Keratinocyte (primary cell): Measurements from ENCODE around the gene ZCCHC13.

Experiments used
- EZH2 ChIP-seq: IDR thresholded peaks from one replicate; pipeline ENCODE4 v1.6.1; 2012; ENCODE audit warnings: inconsistent platforms, mild to moderate bottlenecking, low read length, moderate library complexity
- TF ChIP-seq, protein P1 (sequence below), 3 experiments: IDR thresholded peaks in 1 of 3; conservative IDR thresholded peaks in 1 of 3; optimal IDR thresholded peaks in 1 of 3; 2 replicates in 2 of 3; 3 replicates in 1 of 3; pipeline versions ENCODE3 to v1.5.1; 2011; ENCODE audit warnings: low read length in 3 of 3, mild to moderate bottlenecking in 3 of 3, moderate library complexity in 2 of 3, control low read depth in 1 of 3, inconsistent platforms in 1 of 3; ENCODE audit not compliant: insufficient read depth in 2 of 3; ENCODE audit errors: extremely low read depth in 1 of 3

DNA sequence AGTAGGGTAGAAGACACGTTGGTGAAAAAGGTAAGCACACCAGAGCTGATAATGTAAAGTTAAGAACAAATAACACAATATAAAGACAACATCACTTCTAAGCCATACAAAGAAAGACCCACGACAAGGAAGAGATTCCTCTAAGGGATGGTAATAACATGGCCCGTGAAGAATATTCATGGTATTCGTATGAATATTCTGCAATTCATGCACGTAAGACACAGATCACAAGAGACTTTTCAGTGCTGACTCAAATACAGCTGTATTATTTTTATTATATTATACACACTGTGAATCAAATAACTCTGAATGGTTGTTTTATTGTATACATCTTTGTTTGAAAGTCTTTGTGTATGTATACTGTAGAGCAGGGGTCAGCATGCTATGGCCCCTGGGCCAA, 29.5 kb upstream of the ZCCHC13 start:
- TF ChIP-seq, protein P1, sequence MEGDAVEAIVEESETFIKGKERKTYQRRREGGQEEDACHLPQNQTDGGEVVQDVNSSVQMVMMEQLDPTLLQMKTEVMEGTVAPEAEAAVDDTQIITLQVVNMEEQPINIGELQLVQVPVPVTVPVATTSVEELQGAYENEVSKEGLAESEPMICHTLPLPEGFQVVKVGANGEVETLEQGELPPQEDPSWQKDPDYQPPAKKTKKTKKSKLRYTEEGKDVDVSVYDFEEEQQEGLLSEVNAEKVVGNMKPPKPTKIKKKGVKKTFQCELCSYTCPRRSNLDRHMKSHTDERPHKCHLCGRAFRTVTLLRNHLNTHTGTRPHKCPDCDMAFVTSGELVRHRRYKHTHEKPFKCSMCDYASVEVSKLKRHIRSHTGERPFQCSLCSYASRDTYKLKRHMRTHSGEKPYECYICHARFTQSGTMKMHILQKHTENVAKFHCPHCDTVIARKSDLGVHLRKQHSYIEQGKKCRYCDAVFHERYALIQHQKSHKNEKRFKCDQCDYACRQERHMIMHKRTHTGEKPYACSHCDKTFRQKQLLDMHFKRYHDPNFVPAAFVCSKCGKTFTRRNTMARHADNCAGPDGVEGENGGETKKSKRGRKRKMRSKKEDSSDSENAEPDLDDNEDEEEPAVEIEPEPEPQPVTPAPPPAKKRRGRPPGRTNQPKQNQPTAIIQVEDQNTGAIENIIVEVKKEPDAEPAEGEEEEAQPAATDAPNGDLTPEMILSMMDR (optimal IDR thresholded peaks at IDR 0.05 in 1 of 3, IDR thresholded peaks at IDR 0.05 in 1 of 3, conservative IDR thresholded peaks at IDR 0.05 in 1 of 3; ENCODE audit: extremely low read depth in 1 of 3, insufficient read depth in 2 of 3, low read length in 3 of 3): no peak
- TF ChIP-seq EZH2: no peak
